KMS-11 (cell line): Measurements from ENCODE around the gene TSR3.

ENCODE experiments used
- H2AFZ ChIP-seq: fragments of 200-600 bp; sonication (generic); 2 replicates; pipeline ENCODE4 v1.6.1; 2016; ENCODE audit warnings: antibody characterized with exemption, mixed run types, low read depth
- H3K27ac ChIP-seq: fragments of 200-600 bp; sonication (generic); 2 replicates; pipeline ENCODE4 v1.6.1; 2016; ENCODE audit warnings: mild to moderate bottlenecking, mixed run types
- H3K27me3 ChIP-seq: fragments of 200-600 bp; sonication (generic); 2 replicates; pipeline ENCODE4 v1.6.1; 2017; ENCODE audit warnings: mild to moderate bottlenecking, low read depth, mixed run types, moderate library complexity; ENCODE audit not compliant: insufficient read depth
- H3K36me3 ChIP-seq: fragments of 200-600 bp; sonication (generic); 2 replicates; pipeline ENCODE4 v1.6.1; 2017; ENCODE audit warnings: mild to moderate bottlenecking, mixed run types; ENCODE audit not compliant: insufficient read depth
- H3K4me1 ChIP-seq: fragments of 200-600 bp; sonication (generic); 2 replicates; pipeline ENCODE4 v1.6.1; 2016; ENCODE audit warnings: mild to moderate bottlenecking, low read depth, mixed run types; ENCODE audit not compliant: poor library complexity, severe bottlenecking
- H3K4me2 ChIP-seq: fragments of 200-600 bp; sonication (generic); 2 replicates; pipeline ENCODE4 v1.7.0; 2016; ENCODE audit warnings: mild to moderate bottlenecking, mixed run types
- H3K4me3 ChIP-seq: fragments of 200-600 bp; sonication (generic); IDR thresholded peaks from 2 replicates; pipeline ENCODE4 v1.6.1; 2017; ENCODE audit warnings: low read depth, low read length, mixed read lengths; ENCODE audit not compliant: insufficient read depth
- H3K79me2 ChIP-seq: fragments of 200-600 bp; sonication (generic); 2 replicates; pipeline ENCODE4 v1.6.1; 2016; ENCODE audit warnings: low read depth, mixed run types; ENCODE audit not compliant: insufficient read depth
- H3K9ac ChIP-seq: fragments of 200-600 bp; sonication (generic); 2 replicates; pipeline ENCODE4 v1.6.1; 2016; ENCODE audit warnings: mild to moderate bottlenecking, mixed run types
- H4K20me1 ChIP-seq: fragments of 200-600 bp; sonication (generic); 2 replicates; pipeline ENCODE4 v1.6.1; 2016; ENCODE audit warnings: mild to moderate bottlenecking, mixed run types; ENCODE audit not compliant: insufficient read depth
- TF ChIP-seq, protein P1 (sequence below): fragments of 200-600 bp; sonication (generic); conservative IDR thresholded peaks from 2 replicates; pipeline ENCODE4 v1.6.1; 2017; ENCODE audit warnings: low read depth, mild to moderate bottlenecking, antibody characterized with exemption, low read length, moderate library complexity, mixed read lengths

The TSR3 gene

DNA sequence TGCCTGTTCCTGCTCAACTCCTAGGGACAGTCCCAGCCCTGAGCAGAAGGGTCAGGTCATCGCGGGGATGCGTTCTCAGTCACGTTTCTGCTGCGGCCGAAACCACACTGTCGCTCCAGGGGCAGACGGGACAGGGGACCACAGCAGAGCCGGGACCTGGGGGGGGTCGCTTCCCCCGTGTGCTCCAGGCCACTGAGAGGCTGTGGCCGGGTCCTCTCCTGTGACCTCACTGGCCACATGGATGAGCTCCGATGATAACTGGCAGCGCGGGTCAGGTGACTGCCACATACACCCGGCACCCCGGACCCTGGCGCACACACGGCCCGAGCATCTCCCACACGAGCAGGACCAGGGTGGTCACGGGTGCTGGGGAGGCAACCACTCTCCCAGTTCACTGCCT, 12.8 kb upstream of the TSR3 start:
- Histone ChIP-seq H3K79me2 (peaks cover 32% of the 10 kb centered on the region), H3K36me3 (no peaks in the 10 kb centered on the region; the same call in 1 of the 2 replicates), H3K9ac (no peak overlapping the region), H3K27me3 (no peaks in the 10 kb centered on the region), H3K4me1 (no peaks in the 10 kb centered on the region), H2AFZ (no peak overlapping the region), H3K4me2 (no peak overlapping the region), H4K20me1 (no peaks in the 10 kb centered on the region; the same call in 1 of the 2 replicates), H3K4me3 (no peak overlapping the region), H3K27ac (no peak overlapping the region)
- TF ChIP-seq, protein P1, sequence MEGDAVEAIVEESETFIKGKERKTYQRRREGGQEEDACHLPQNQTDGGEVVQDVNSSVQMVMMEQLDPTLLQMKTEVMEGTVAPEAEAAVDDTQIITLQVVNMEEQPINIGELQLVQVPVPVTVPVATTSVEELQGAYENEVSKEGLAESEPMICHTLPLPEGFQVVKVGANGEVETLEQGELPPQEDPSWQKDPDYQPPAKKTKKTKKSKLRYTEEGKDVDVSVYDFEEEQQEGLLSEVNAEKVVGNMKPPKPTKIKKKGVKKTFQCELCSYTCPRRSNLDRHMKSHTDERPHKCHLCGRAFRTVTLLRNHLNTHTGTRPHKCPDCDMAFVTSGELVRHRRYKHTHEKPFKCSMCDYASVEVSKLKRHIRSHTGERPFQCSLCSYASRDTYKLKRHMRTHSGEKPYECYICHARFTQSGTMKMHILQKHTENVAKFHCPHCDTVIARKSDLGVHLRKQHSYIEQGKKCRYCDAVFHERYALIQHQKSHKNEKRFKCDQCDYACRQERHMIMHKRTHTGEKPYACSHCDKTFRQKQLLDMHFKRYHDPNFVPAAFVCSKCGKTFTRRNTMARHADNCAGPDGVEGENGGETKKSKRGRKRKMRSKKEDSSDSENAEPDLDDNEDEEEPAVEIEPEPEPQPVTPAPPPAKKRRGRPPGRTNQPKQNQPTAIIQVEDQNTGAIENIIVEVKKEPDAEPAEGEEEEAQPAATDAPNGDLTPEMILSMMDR: no peak

DNA sequence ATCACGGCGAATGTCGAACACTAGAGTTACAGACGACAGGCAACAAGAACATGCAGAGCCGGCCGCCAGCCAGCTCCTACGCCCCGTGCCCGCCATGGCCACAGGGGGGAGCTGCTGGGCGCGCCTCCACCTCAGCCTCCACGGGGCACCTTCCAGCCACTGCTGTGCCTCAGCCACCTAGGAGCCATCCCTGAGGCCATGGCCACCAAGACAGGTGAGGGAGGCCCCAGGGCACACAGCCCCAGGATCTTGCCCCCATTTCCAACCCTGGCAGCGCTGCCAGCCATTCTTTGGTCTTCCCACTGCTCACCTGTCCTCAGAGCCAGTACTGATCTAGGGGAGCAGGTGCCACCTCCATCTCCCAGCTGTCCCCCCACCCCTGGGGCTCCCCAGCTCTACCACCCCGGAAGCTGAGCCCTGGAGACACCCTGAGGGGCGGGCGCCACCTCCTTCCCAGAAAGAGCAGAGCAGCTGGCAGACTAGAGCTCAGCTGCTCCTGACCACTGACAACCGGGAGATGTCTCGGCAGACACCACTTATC, 11.9 kb upstream of the TSR3 start:
- peaks cover 39% of the 10 kb centered on the region for H3K79me2 ChIP-seq
- no peaks in the 10 kb centered on the region for H3K4me1 ChIP-seq
- H3K27ac ChIP-seq: no peak overlapping the region
- H3K4me2 ChIP-seq: no peak overlapping the region
- no peak overlapping the region for H3K9ac ChIP-seq
- TF ChIP-seq, protein P1: peak; percentile 70
- no peaks in the 10 kb centered on the region; the same call in 1 of the 2 replicates for H3K36me3 ChIP-seq
- H3K4me3 ChIP-seq: no peak overlapping the region
- no peaks in the 10 kb centered on the region for H3K27me3 ChIP-seq
- H2AFZ ChIP-seq: no peak overlapping the region
- H4K20me1 ChIP-seq: peaks cover under 1% of the 10 kb centered on the region; the same call in 1 of the 2 replicates

DNA sequence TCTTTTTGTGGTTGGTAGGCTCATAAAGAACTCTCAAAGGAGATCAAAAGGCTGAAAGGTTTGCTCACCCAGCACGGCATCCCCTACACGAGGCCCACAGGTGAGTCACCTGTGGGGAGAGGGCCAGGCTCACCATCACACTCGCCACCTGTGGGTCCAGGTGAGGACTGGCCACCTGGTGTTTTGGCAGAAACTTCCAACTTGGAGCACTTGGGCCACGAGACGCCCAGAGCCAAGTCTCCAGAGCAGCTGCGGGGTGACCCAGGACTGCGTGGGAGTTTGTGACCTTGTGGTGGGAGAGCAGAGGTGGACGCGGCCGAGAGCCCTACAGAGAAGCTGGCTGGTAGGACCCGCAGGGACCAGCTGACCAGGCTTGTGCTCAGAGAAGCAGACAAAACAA, 11.1 kb upstream of the TSR3 start:
- Histone ChIP-seq H3K27ac (no peak overlapping the region), H3K79me2 (peaks cover 39% of the 10 kb centered on the region), H3K27me3 (no peaks in the 10 kb centered on the region), H3K9ac (no peak overlapping the region), H3K36me3 (no peaks in the 10 kb centered on the region; the same call in 1 of the 2 replicates), H2AFZ (no peak overlapping the region), H3K4me3 (no peak overlapping the region), H4K20me1 (peaks cover 6% of the 10 kb centered on the region; the same call in 1 of the 2 replicates), H3K4me2 (no peak overlapping the region), H3K4me1 (no peaks in the 10 kb centered on the region)
- TF ChIP-seq, protein P1: no peak

DNA sequence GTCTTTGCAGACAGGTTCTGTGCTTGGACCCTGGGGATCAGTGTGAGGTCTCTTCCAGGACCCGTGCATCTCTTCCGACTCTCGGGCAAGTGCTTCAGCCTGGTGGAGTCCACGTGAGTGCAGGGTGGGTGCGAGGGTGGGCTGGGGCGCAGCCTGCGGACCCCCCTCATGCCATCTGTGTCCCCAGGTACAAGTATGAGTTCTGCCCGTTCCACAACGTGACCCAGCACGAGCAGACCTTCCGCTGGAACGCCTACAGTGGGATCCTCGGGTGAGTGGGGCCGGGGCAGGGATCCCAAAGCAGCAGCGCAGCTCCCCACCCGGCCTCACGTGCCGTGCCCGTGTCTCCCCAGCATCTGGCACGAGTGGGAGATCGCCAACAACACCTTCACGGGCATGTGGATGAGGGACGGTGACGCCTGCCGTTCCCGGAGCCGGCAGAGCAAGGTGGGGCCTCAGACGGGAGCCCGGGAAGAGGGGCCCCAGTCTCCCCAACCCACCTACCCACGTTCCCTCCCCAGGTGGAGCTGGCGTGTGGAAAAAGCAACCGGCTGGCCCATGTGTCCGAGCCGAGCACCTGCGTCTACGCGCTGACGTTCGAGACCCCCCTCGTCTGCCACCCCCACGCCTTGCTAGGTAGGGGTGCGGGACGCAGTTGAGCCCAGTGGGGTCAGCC, 10.1 kb upstream of the TSR3 start:
- Histone ChIP-seq H2AFZ (no peak overlapping the region), H3K36me3 (no peaks in the 10 kb centered on the region; the same call in 1 of the 2 replicates), H3K4me2 (no peak overlapping the region), H3K27me3 (no peaks in the 10 kb centered on the region), H3K79me2 (peaks cover 39% of the 10 kb centered on the region), H3K27ac (no peak overlapping the region), H3K4me1 (no peaks in the 10 kb centered on the region), H3K4me3 (no peak overlapping the region), H3K9ac (no peak overlapping the region), H4K20me1 (peaks cover 6% of the 10 kb centered on the region; the same call in 1 of the 2 replicates)
- TF ChIP-seq, protein P1: no peak
